Natural killer cell treated with Interleukin-12 subunit alpha and Interleukin-12 subunit beta and Interleukin-15 and Interleukin-18, amount 100 ng/mL, for 72 hours (primary cell): ENCODE measurements around the gene ZNF880. TPM values are rescaled to one million over a fixed set of nuclear protein-coding genes. Genes with fewer than 3 reads are reported as not detected.

Source experiments
- ATAC-seq, 2 donors: fragments of 150-1000 bp; cut with Tn5 transposase in 1 of 2; sonication (Bioruptor Pico), chemical (Tn5 transposase) in 1 of 2; 2 replicates each; pipeline ENCODE4 v1.10.0; 2021
- DNase-seq: peaks from one replicate; pipeline ENCODE4 v3.0.0; 2022; ENCODE audit warnings: low spot score
- H3K27ac Mint-ChIP-seq, 2 donors: 1 replicate in 1 of 2; 2 replicates in 1 of 2; pipeline ENCODE4 v1.8.0; 2022; ENCODE audit warnings: mixed read lengths in 2 of 2, mild to moderate bottlenecking in 1 of 2, moderate library complexity in 1 of 2
- H3K27me3 Mint-ChIP-seq, 2 donors: 1 replicate in 1 of 2; 2 replicates in 1 of 2; pipeline ENCODE4 v1.8.0; 2022; ENCODE audit warnings: mixed read lengths in 2 of 2
- H3K36me3 Mint-ChIP-seq: one replicate; pipeline ENCODE4 v1.8.0; 2022; ENCODE audit warnings: mixed read lengths
- H3K4me1 Mint-ChIP-seq, 2 donors: 1 replicate in 1 of 2; 2 replicates in 1 of 2; pipeline ENCODE4 v1.8.0; 2022; ENCODE audit warnings: low read depth in 2 of 2, mixed read lengths in 2 of 2, mild to moderate bottlenecking in 1 of 2
- H3K4me3 Mint-ChIP-seq: one replicate; pipeline ENCODE4 v1.8.0; 2022; ENCODE audit warnings: mixed read lengths
- H3K9me3 Mint-ChIP-seq: 2 replicates; pipeline ENCODE4 v1.8.0; 2022; ENCODE audit warnings: mixed read lengths
- total RNA-seq, 2 donors: library from RNA; stranded (reverse); gene quantifications; one replicate each; pipeline ENCODE4 v1.2.3, GENCODE V29; 2022

The ZNF880 gene
- total RNA-seq, 2 donors from 2014 or later, result 6.1 to 13.7 TPM

DNA sequence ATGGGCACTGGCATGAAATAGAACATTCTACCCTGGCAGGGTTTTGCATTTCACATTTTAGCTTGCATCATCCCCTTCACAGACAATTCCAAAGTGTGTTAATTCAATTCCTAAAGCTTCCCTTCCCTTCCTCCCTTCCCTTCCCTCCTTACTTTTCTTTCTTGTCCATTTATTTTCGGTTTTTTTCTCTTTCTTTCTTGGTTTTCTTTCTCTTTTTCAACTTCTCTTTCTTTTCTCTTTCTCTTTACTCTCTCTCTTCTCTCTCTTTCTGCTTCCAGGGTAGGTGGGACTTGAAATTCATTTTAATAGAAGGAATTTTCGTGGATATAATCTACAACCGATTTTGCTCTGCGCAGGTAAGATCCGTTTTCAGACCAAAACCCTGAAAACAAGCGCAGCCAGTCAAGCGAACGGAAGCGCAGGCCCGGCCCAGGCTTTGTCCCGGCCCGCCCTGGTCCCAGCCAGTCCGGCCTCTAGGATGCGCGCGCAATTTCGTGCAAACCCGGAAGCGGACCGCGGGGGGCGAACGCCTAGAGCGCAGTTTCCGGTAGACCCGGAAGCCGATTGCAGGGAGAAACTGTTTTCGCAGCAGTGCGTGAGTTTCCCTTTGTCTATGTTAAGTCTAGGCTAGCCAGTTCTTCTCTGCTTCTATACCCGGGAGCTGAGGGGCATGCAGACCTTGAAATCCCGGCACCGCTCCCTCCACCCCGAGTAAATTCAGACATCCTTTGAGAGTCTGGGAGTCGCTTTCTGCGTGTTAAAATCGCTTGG is 27.8 kb downstream of the ZNF880 start, which contains the start of gene ZNF528:
Gene ZNF528 (plus strand): TSS at position 540 of the 771 bp plus-strand sequence. CDS start 4,165 bp downstream, outside the sequence.
- no peaks in the 10 kb centered on the region for H3K27me3 Mint-ChIP-seq
- peaks cover 68% of the 10 kb centered on the region for H3K36me3 Mint-ChIP-seq
- peak within 1 kb of the TSS; percentile 73 to 81 for H3K27ac Mint-ChIP-seq
- H3K4me1 Mint-ChIP-seq, result peaks cover 15 to 21% of the 10 kb centered on the region in 2 donors
- H3K4me3 Mint-ChIP-seq, result peak within 1 kb of the TSS; percentile 89
- peaks cover 17% of the 10 kb centered on the region for H3K9me3 Mint-ChIP-seq
- ATAC-seq, result peak; percentile 99
- peak; percentile 96 for DNase-seq

DNA sequence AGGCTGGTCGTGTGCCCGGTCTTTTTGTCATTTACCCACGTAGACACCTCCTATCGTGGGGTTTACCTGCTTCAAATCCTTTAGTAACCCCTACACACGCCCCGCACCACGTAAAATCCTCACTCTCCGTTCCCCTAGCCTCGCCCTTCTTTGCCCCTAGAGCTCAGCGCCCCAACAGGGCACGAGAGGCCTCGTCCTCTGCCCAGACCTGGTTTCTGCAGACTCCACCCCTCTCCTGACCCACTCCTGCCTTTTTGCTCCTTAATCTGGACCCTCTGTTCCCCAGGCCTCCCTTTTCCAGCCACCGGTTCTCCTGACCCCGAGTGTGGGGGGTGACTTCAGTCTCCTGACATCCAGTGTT is 28.3 kb downstream of the ZNF880 start:
- ATAC-seq (peak in 1 of 2 donors; percentile 43), DNase-seq (no peak)
- peaks cover 17% of the 10 kb centered on the region for H3K9me3 Mint-ChIP-seq
- peak overlapping the region; percentile 73 to 81 for H3K27ac Mint-ChIP-seq
- no peaks in the 10 kb centered on the region for H3K27me3 Mint-ChIP-seq
- peak overlapping the region; percentile 89 for H3K4me3 Mint-ChIP-seq
- H3K4me1 Mint-ChIP-seq, result peaks cover 15 to 21% of the 10 kb centered on the region in 2 donors
- H3K36me3 Mint-ChIP-seq, result peaks cover 68% of the 10 kb centered on the region

DNA sequence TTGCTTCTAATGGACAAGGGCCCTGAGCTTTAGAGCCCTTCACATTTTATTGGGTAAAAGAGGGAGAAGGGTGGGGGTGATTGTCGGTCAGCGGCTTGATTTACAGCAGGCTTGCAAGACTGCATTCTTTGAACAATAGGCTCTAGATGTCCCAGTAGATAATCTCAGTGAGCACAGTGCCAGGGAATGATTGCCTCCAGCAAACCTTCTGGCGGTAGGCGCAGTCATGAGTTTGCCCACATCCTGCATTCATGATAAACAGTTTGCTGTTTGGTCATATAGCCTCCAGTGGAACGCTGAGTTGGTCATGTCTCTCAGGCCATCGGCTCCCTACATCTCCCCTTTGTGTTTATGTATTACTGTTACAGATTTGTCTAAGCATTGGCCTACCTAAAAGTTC is 40.6 kb downstream of the ZNF880 start:
- H3K9me3 Mint-ChIP-seq, result peaks cover 9% of the 10 kb centered on the region
- peaks cover 82% of the 10 kb centered on the region for H3K36me3 Mint-ChIP-seq

DNA sequence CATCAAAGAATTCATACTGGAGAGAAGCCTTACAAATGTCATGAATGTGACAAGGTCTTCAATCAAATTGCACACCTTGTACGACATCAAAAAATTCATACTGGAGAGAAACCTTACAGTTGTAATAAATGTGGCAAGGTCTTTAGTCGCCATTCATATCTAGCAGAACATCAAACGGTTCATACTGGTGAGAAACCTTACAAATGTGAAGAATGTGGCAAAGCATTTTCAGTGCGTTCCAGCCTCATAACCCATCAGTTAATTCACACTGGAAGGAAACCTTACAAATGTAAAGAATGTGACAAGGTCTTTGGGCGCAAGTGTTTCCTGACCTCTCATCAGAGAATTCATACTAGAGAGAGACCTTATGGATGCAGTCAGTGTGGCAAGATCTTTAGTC is 46.0 kb downstream of the ZNF880 start:
- H3K4me3 Mint-ChIP-seq, result no peak overlapping the region
- peaks cover 70% of the 10 kb centered on the region for H3K36me3 Mint-ChIP-seq

More for the DNA sequence above, 40.6 kb downstream of the ZNF880 start:
- Mint-ChIP-seq H3K4me3 (no peak overlapping the region), H3K27me3 (no peaks in the 10 kb centered on the region), H3K27ac (no peak overlapping the region), H3K4me1 (no peaks in the 10 kb centered on the region)
- no peak for ATAC-seq
- DNase-seq, result no peak

DNA sequence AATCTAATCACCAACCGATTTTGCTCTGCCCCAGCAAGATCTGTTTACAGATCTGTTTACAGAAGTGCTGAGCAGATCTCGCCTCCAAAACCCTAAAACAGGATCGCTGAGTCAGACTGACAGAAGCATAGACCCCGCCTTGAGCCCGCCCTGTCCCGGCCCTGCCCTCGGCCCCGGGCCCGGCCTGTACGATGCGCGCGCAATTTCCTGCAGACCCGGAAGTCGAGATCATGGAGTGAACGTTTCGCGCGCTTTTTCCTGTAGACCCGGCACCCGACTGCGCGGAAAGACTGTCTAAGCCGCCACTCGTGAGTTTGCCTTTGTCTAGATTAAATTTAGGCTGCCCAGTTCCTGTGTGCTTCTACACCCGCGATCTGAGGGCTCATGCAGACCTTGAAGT is 59.2 kb downstream of the ZNF880 start, which contains the start of gene ZNF534:
Gene ZNF534 (plus strand): TSS at position 212 of the 400 bp plus-strand sequence. CDS start 2,327 bp downstream, outside the sequence.
- DNase-seq, result no peak
- H3K4me1 Mint-ChIP-seq, result no peaks in the 10 kb centered on the region
- H3K36me3 Mint-ChIP-seq, result peaks cover 30% of the 10 kb centered on the region
- H3K4me3 Mint-ChIP-seq, result no peak within 1 kb of the TSS
- no peaks in the 10 kb centered on the region for H3K27me3 Mint-ChIP-seq
- ATAC-seq, result no peak
- peaks cover 23% of the 10 kb centered on the region for H3K9me3 Mint-ChIP-seq
- H3K27ac Mint-ChIP-seq, result no peak within 1 kb of the TSS

More for the DNA sequence above, 46.0 kb downstream of the ZNF880 start:
- Mint-ChIP-seq H3K27me3 (no peaks in the 10 kb centered on the region), H3K4me1 (no peaks in the 10 kb centered on the region), H3K9me3 (peaks cover 13% of the 10 kb centered on the region), H3K27ac (no peak overlapping the region)
- DNase-seq (no peak), ATAC-seq (no peak)

Other genes with a start within 250 kb of the ZNF880 start
- gene ZNF616, start 230.0 kb upstream of the ZNF880 start, total RNA-seq, result 1 to 10 TPM; 4.8 to 7.8 TPM
- gene ZNF836, start 198.3 kb upstream of the ZNF880 start, total RNA-seq, result 10 to 100 TPM in 1 of 2 donors, 1 to 10 TPM in 1; 8.3 to 12.9 TPM
- 100 to 1,000 TPM; 241 to 252 TPM for gene PPP2R1A, start 179.9 kb upstream of the ZNF880 start, total RNA-seq
- gene ZNF766, start 100.3 kb upstream of the ZNF880 start, total RNA-seq, result 10 to 100 TPM; 13.3 to 18.1 TPM
- gene ZNF480, start 72.8 kb upstream of the ZNF880 start, total RNA-seq, result 10 to 100 TPM in 1 of 2 donors, 1 to 10 TPM in 1; 7.0 to 11.2 TPM
- under 1 TPM; 0.36 to 0.74 TPM for gene ZNF610, start 33.7 kb upstream of the ZNF880 start, total RNA-seq
- gene ZNF528, start 27.9 kb downstream of the ZNF880 start, total RNA-seq, result 10 to 100 TPM in 1 of 2 donors, 1 to 10 TPM in 1; 8.3 to 12.6 TPM
- gene ZNF534, start 59.2 kb downstream of the ZNF880 start, total RNA-seq, result not detected
- gene ZNF578, start 83.6 kb downstream of the ZNF880 start, total RNA-seq, result 1 to 10 TPM in 1 of 2 donors, under 1 TPM in 1; 1.00 to 1.1 TPM
- gene ZNF808, start 157.7 kb downstream of the ZNF880 start, total RNA-seq, result 10 to 100 TPM; 34.6 to 42.5 TPM
- 10 to 100 TPM; 30.7 to 33.4 TPM for gene ZNF701, start 200.4 kb downstream of the ZNF880 start, total RNA-seq